Mesenteric fat pad (tissue), 1 donor: ENCODE data around the gene WDR82. TPM values are rescaled to one million over a fixed set of nuclear protein-coding genes. Genes with fewer than 3 reads are reported as not detected.

Experiments
- DNase-seq: peaks from one replicate; pipeline ENCODE4 v3.0.0-alpha.2; 2020; ENCODE audit warnings: low spot score
- total RNA-seq: library from RNA; stranded (reverse); fragmentation: NEBNext Ultra II Directional; extraction: Animal tissue kit (Norgen Biotek cat#: 25700); gene quantifications from one replicate; pipeline ENCODE4 v1.2.1, GENCODE V29; 2021
- donor health status: DM: yes; HTN: yes; CAD: no.

The WDR82 gene
- total RNA-seq, 1 donor from 2014 or later, result 52.7 TPM

DNA sequence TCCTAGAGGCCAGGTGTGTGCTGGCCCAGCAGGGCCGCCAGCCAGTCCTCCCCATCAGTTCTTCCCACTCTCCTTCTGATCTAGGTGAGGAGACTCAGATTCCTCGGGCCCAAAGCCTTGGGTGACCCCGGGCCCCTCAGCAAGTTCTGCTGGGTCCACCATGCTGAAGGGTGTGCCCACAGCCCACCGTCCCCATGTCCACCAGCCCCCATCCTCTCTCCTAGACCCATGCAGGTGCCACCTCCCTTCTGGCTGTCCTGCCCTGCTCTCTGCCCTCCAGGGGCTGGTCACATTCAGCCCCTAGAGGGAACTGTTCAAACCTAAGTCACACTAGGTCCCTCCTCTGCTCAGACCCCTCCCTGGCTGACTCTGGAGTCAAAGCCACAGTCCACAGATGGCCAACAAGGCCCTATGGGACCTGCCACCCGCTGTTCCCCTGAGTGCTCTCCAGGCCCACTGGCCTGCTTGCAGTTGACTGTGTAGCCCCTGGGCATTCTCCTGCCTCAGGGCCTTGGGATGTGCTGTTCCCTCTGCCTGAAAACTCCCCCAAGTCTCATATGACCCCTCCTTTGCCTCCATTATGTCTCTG lies 52.1 kb downstream of the WDR82 start:
- DNase-seq, result no peak

DNA sequence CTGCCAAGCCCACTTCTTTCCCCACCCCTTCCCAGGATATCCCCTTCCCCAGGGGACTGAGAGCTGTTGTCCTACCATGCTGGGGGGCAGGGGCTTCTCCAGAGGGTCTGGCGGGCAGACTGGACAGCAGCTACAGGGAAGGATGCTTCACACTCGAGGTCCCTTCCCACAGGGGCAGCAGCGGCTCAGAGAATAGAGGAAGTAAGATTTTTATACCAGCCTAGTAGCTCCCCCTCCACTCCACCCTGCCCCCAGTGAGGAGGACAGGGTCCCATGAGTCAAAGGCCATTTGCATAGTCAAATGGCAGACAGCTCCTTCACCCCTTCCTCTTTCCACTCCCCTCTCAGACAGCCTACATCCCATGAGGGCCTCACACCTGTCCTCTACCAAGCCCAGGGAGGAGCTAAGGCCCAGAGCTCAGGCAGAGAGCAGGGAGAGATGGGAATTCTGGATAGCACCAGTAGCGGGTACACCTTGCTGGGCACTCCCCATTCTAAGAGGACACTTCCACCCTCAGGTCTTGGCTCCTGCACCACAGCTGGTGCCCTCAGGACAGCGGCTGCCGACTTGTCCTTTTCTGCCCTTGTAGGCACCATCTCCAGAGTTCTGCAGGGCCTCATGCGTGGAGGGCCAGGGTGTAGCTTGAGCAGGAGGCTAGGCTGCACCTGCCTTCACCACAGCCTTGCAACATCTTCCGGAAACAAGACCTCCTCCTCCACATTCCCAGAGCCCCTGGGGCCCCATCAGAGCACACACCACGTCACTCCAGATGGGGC lies 52.8 kb downstream of the WDR82 start, which contains the start of gene TLR9:
TLR9 (minus strand) TSS at position 194 of the 777 bp plus-strand sequence; CDS start at position 78, 116 bp downstream.
- no peak for DNase-seq

GRCh38 chr3:52223449-52224408 lies 54.7 kb downstream of the WDR82 start:
- DNase-seq, result no peak

- no peak for DNase-seq
Measured at GRCh38 chr3:52222319-52223221, 55.9 kb downstream of the WDR82 start.

DNA sequence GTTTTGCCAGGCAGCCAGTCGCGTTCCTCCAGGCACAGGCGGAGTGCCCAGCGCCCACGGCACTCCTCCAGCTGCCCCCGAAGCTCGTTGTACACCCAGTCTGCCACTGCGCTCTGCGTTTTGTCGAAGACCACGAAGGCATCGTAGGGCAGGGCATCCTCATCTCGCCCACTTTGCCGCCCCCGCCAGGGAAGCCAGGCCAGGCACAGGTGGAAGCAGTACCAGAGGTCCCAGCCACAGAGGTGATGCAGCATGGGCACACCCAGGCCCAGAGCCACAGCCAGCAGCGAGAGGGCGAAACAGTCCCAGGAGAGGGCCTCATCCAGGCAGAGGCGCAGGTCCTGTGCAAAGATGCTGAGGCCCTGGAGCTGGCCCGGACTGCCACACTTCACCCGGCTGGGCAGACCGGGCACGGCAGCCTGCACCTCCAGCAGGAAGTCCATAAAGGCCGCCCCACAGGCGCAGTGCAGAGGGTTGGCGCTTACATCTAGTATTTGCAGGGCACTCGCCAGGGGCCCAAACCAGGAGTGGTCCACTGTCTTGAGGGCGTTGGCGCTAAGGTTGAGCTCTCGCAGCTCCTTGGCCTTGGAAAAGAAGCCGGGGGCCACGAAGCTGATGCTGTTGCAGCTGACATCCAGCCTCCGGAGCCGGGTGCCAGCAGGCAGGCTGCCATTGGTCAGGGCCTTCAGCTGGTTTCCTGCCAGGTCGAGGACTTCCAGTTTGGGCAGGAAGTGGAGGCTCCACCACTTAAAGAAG lies 56.7 kb downstream of the WDR82 start:
- DNase-seq, result no peak

DNA sequence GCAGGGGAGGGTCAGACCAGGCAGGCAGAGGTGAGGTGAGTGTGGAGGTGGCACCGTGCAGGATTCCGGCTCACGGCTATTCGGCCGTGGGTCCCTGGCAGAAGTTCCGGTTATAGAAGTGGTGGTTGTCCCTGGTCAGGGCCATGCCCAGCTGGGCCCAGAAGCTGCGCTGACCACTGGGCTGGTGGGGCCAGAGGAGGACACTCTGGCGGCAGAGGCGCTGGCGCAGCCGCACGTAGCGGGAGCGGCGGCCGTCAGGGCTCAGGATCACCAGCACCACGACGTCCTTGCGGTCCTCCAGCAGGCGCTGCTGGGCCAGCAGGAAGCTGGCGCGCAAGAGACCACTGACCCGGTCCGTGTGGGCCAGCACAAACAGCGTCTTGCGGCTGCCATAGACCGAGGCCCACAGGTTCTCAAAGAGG lies 57.3 kb downstream of the WDR82 start:
- no peak for DNase-seq

DNA sequence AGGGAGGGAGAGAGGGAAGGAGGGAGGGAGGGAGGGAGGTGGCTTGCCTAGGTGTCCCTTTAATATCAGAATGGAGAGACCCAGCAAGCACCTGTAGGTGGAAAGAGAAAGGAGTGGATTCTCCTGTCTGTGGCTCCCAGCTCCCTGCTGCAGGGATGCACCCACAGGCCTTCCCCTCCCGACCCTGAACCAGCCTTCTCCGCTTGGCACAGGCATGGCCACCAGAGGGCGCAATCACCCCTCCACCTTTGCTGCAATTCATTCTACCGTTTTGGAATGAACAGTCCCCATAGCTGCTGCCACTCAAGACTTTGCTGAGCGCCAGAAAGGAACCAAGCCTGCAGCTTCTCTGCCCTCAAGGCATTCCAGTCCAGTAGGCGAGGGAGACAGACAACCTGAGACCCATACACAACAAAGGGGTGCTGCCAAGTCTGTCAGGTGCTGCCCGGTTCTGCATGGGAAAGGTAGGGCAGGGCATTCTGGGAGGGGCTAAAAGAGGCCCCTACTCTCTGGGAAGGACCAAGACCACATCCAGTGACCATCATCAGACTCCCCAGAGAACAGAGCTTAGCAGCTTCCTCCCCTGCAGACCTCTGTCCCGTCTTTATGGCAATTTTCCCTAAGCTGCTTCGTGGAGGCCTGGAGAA lies 57.9 kb downstream of the WDR82 start:
- DNase-seq, result no peak

GRCh38 chr3:52218937-52219650 lies 59.4 kb downstream of the WDR82 start:
- DNase-seq, result no peak

GRCh38 chr3:52218454-52218853 lies 60.0 kb downstream of the WDR82 start:
- DNase-seq, result no peak

DNA sequence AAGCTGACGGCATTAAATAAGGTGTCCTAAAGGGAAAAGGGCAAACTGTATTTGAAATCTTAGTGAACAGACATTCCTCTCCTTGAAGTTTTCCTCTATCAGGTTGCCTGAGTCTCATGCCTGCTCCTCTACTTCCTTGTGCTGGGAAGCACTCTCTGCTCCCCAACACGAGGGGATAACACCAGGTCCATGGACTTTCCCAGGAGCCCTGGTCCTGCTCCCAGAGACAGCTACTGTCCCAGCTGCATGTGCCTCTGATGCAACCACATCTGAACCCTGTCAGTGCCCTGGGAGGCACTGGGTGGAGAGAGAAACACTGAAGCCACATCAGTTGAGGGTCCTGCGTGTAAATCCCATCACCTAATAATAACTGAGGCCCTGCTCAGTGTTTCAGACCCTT lies 60.4 kb downstream of the WDR82 start:
- no peak for DNase-seq

- DNase-seq, result no peak
Measured at GRCh38 chr3:52217409-52217805, 61.0 kb downstream of the WDR82 start.

DNA sequence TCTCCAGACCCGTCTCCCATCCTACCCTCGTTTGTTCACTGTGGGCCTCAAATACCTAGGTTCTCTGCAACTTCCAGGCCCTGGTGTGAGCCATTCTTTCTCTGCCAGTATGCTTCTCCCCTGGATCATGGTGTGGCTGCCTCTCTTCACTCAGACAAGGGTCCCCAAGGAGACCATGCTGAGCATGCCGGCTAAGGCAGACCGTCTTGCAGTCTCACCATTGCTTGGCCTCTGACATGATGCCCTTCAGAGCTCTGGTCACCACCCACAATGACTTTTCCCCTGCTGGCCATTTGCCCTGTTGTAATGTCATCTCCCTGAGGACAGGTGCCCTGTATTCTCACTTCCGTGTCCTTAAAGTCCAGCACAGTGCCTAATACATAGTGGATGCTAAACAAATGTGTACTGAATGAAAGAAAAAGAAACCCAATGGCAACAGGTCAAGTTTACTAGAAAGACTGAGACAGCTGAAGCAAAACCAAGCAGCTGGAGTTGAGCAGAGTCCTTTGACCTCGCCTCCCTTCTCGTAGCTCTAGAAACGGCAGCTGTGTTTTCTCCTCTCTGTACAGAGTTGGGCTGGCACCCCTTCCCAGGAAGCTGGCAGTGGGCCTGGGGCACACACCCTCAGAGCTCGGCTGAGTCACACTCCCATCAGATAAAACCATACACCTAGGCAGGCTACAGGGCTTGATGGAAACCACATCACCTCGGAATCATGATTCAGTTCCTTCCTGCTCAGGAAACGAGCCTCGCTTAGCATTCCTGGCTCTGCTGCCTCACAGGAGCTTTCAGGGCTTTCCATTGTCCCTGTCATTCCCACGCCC lies 61.7 kb downstream of the WDR82 start:
- no peak for DNase-seq

DNA sequence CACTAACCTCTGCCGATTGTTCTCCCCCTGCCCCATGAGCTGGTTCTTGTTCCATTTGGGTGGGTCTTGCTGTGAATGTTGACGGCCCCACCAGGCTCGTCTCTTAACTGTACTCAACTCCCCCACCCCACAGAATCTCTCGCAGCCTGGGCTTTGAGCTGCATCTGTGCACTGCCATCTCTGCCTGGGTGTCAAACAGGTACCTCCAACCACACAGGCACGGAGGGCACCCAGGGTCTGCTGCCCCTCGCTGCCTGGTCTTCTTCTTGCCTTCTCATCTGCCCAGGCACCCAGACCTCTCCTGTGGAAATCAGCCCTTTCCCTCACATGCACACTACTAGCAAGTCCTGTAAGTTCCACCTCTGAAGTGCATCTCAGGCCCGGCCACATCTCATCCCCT lies 63.1 kb downstream of the WDR82 start:
- no peak for DNase-seq

- DNase-seq, result no peak
Measured at GRCh38 chr3:52213901-52214300, 64.5 kb downstream of the WDR82 start.

GRCh38 chr3:52213005-52213404 lies 65.4 kb downstream of the WDR82 start:
- DNase-seq, result no peak

DNA sequence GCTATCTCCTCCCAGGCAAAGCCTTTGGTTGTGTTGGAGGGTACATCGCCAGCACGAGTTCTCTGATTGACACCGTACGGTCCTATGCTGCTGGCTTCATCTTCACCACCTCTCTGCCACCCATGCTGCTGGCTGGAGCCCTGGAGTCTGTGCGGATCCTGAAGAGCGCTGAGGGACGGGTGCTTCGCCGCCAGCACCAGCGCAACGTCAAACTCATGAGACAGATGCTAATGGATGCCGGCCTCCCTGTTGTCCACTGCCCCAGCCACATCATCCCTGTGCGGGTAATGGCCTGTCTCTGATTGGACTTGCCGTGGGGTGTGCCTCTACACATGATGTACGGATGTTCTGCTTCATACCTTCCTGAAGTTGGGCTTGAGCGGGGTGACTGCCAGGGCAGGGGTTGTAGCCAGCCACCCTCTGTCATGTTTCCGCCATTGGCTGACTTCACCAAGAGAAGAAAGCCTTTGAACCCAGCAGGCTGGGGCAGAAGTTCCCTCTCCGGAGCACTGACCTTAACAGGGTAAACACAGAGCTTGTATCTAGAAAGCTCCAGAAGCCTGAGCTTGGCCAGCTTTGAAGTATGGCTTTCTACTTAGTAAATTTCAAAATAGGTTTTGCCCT lies 67.1 kb downstream of the WDR82 start:
- DNase-seq, result no peak

DNA sequence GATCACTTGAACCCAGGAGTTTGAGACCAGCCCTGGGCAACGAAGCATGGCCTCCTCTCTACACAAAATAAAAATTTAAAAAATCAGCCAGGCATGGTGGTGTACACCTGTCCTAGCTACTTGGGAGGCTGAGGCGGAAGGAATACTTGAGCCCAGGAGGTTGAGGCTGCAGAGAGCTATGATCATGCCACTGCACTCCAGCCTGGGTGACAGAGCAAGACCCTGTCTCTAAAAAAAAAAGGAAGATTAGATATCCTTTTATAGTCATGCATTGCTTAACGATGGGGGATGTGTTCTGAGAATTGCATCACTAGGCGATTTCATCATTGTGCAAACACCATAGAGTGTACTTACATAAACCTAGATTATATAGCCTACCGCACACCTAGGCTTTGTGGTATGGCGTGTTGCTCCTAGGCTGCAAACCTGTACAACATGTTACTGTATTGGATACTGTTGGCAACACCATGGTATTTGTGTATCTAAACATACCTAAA lies 67.9 kb downstream of the WDR82 start:
- DNase-seq, result no peak
